Measurements from ENCODE around the gene WDFY2.

GRCh38 chr13:51742611-51743010 is 158.3 kb downstream of the WDFY2 start:
- TF ChIP-seq CTCF (IDR thresholded peaks at IDR 0.05) (no peak), POLR2A (IDR thresholded peaks at IDR 0.05) (no peak)
